ENCODE results near the gene GID8. TPM values are rescaled to one million over a fixed set of nuclear protein-coding genes. Genes with fewer than 3 reads are reported as not detected.

Gene GID8
- total and polyA plus RNA-seq, 2 of the 13 experiments (the other 11 are each of a cell fraction or from before 2014, with no cell fraction given) = 39.6 to 59.8 TPM

DNA sequence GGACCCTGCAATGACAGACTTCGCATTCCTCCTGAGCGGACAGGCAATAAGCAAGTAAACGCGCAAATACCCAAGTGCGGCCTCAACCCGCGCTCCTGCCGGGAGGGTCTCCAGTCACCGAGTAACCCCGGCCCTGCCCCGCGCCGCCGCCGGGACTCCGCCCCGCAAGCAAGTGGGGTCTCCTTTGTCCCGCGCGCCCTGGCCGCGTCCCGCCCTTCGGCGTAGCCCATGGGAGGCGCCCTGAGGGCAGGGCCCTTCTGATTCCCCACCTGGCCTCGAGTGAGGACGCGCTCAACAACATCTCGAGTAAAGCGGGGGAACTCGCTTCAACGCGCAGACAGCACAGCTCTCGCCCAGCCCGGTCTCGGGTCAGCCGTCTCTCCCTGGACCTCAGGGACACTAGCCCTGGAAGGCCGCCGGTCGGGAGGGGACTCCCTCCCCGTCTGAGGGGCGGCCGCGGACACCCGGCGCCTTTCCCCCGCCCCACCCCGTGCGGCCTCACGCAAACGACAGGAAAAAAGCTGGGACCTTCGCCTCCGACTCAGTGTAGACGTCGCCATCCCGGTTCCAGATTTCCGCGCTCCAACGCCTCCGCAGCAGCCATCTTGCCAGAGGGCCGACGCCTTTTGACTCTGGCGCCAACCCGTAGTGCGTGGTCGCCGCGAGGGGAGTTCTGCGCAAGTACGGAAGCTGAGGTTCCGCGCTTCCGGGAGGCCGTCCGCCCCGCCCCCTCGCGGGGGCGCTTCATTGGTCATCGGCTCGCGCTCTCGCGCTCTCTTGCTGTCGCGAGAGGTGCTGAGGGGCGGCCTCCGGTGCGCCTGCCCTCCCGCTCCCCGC is 461 bp upstream of the GID8 start (continued):
- TF ChIP-seq SNAPC2 (CRISPR knock-in tag; IDR thresholded peaks at IDR 0.05) = peak; percentile 80; the same call in 1 of the 2 replicates
- TF ChIP-seq ZFP90 (CRISPR knock-in tag; IDR thresholded peaks at IDR 0.05; ENCODE audit: borderline replicate concordance) = peak; percentile 99
- TF ChIP-seq SMARCE1 (IDR thresholded peaks at IDR 0.05; ENCODE audit: borderline replicate concordance) = no peak
- TF ChIP-seq ZNF589 (CRISPR knock-in tag; conservative IDR thresholded peaks at IDR 0.05) = peak; percentile 98
- no peak for TF ChIP-seq TCF7 (IDR thresholded peaks at IDR 0.05; ENCODE audit: low read depth)
- TF ChIP-seq ZBTB1 (CRISPR knock-in tag; IDR thresholded peaks at IDR 0.05; ENCODE audit: borderline replicate concordance) = peak; percentile 46; the same call in 1 of the 2 replicates
- peak in 1 of 2 experiments; percentile 75; a peak in 2 of 4 replicates for TF ChIP-seq ATF4 (CRISPR knock-in tag; IDR thresholded peaks at IDR 0.05)
- peak; percentile 99 for TF ChIP-seq ZNF230 (CRISPR knock-in tag; IDR thresholded peaks at IDR 0.05)
- TF ChIP-seq SAFB2 (CRISPR knock-in tag; IDR thresholded peaks at IDR 0.05; ENCODE audit: borderline replicate concordance, low read depth) = peak; percentile 98
- TF ChIP-seq ZNF781 (CRISPR knock-in tag; IDR thresholded peaks at IDR 0.05; ENCODE audit: borderline replicate concordance, not compliant biosample characterization) = peak; percentile 97
- TF ChIP-seq ZBTB39 (CRISPR knock-in tag; IDR thresholded peaks at IDR 0.05) = 0 out of 2 replicates have a peak, but pooled peaks have one; percentile 60
- TF ChIP-seq KDM4B (CRISPR knock-in tag; IDR thresholded peaks at IDR 0.05) = no peak; the same call in 1 of the 2 replicates
- TF ChIP-seq, protein P1, sequence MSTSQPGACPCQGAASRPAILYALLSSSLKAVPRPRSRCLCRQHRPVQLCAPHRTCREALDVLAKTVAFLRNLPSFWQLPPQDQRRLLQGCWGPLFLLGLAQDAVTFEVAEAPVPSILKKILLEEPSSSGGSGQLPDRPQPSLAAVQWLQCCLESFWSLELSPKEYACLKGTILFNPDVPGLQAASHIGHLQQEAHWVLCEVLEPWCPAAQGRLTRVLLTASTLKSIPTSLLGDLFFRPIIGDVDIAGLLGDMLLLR (CRISPR knock-in tag; IDR thresholded peaks at IDR 0.05) = peak; percentile 61; the same call in 1 of the 2 replicates
- TF ChIP-seq RFX3 (CRISPR knock-in tag; IDR thresholded peaks at IDR 0.05) = 0 out of 2 replicates have a peak, but pooled peaks have one; percentile 29
- TF ChIP-seq SALL2 (CRISPR knock-in tag; IDR thresholded peaks at IDR 0.05) = peak; percentile 90
- no peak for TF ChIP-seq SMC3 (IDR thresholded peaks at IDR 0.05; ENCODE audit: low read length)
- TF ChIP-seq ZNF577 (CRISPR knock-in tag; IDR thresholded peaks at IDR 0.05; ENCODE audit: borderline replicate concordance, low read depth) = 0 out of 2 replicates have a peak, but pooled peaks have one; percentile 76
- TF ChIP-seq MAFK (conservative IDR thresholded peaks at IDR 0.05 in 1 of 2, IDR thresholded peaks at IDR 0.05 in 1 of 2; ENCODE audit: low read length in 2 of 2) = no peak
- TF ChIP-seq NFIC (IDR thresholded peaks at IDR 0.05; ENCODE audit: low read length) = no peak; the same call in 1 of the 2 replicates
- peak; percentile 64 for TF ChIP-seq ZNF143 (CRISPR knock-in tag; IDR thresholded peaks at IDR 0.05)
